ENCODE data around the gene IL27RA. TPM values are rescaled to one million over a fixed set of nuclear protein-coding genes. Genes with fewer than 3 reads are reported as not detected.

Gene IL27RA
- total RNA-seq, 2 experiments from 2014 or later, result 49.8 to 52.0 TPM

DNA sequence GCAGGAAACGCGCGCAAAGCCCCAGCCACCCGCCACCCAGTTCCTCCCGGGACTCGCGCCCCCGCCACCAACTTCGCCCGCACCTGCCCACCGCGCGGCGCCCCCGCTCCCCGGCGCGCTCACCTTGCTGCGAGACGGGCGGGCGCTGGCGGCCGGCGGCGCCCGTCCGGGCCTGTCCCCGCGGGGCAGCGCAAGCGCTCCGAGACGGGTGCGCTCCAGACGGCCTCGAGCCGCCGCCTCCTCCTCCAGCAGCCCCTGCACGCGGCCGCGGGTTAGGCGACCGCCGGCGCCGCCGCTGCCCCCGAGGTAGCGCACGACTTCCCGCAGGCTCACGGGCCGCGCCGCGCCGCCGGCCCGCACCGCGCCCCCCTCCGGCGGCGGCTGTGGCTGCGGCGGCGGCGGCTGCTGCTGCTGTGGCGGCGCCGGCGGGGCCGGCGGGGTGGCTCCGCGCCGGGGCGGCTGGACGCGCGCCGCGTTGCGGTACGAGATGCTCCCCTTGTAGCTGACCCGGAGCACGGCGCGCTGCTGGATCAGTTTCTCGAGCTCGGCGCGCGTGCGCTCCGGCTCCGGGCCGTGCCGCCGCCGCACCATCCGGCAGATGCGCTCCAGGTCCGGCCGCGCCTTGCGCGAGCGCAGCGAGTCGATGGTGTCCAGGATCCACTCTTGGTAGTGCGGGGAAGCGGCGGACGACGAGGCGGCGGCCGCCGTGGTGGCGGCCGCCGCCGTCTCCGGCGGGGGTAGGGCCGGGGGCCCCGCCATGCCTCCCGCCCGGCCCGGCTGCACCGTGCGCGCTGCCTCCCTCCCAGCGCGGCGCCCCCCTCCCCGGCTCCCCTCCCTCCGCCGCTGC lies 58.3 kb downstream of the IL27RA start:
- ChIA-PET CTCF (interaction anchor here (1.3 to 3.6 kb wide), 2 partner anchors 17 to 47 kb away, joined by 6 to 14 read pairs; partner anchors contain the start of genes ASF1B and MISP3), POLR2A (no interaction called here)
- ATAC-seq (peak; percentile 7), DNase-seq (peak; percentile 71)
- Mint-ChIP-seq H3K4me1 (peaks cover 20% of the 10 kb centered on the region), H3K27me3 (no peaks in the 10 kb centered on the region), H3K36me3 (ENCODE audit: low read depth) (peaks cover 30% of the 10 kb centered on the region), H3K4me3 (peak overlapping the region; percentile 81), H3K9me3 (ENCODE audit: low read depth) (peaks cover 9% of the 10 kb centered on the region), H3K27ac (peak overlapping the region; percentile 75)
- intact Hi-C loops (cut with DNase I, micrococcal nuclease), result loop anchor here (1.0 to 5.0 kb wide), 6 partner anchors 9 to 928 kb away; partner anchors contain the start of genes ASF1B (in 1 of the 2), DDX39A (in 1 of the 2) and PRKACA (in 1 of the 2)

DNA sequence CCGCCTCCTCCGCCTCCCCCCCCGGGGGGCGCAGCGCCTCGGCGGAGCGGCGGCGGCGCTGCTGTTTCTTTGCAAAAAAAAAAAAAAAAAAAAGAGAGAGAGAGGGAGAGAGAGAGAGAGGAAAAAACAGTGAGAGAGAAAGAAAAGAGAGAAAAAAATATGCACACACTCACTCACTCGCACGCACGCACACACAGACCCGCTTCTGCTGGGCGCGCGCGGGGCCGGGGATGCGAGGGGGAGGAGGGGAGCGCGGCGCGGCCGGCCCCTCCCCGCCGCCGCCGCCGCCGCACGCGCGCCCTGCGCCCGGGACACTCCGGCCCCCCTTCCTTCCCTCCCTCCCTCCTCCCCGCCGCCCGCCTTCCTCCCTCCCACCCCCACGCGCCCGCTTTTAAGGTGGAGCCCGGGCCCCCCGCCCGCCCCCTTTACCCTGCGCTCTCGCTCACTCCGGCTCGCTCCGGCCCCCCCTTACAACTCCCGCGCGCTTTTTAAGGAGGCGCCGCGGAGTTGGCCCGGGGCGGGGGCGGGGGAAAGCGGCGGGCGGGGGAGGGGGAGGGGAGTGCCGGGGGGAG lies 59.0 kb downstream of the IL27RA start, which contains the start of gene SAMD1:
Gene SAMD1, minus strand, starts transcription at position 243 of the 572 bp plus-strand sequence.
- Mint-ChIP-seq H3K4me3 (peak within 1 kb of the TSS; percentile 81), H3K27me3 (no peaks in the 10 kb centered on the region), H3K4me1 (peaks cover 20% of the 10 kb centered on the region), H3K9me3 (ENCODE audit: low read depth) (peaks cover 9% of the 10 kb centered on the region), H3K36me3 (ENCODE audit: low read depth) (peaks cover 28% of the 10 kb centered on the region), H3K27ac (peak within 1 kb of the TSS; percentile 98)
- peak; percentile 92 for DNase-seq
- peak; percentile 58 for ATAC-seq
- intact Hi-C loops (cut with DNase I, micrococcal nuclease), result loop anchor here (1.0 to 5.0 kb wide), 10 partner anchors 9 to 928 kb away; partner anchors contain the start of genes ASF1B (in 2 of the 2), PRKACA (in 2 of the 2) and DDX39A (in 1 of the 2)
- POLR2A ChIA-PET, result no interaction called here
- CTCF ChIA-PET, result interaction anchor here (1.3 to 1.6 kb wide), 2 partner anchors 46 kb away, joined by 5 to 6 read pairs; partner anchors contain the start of gene ASF1B

DNA sequence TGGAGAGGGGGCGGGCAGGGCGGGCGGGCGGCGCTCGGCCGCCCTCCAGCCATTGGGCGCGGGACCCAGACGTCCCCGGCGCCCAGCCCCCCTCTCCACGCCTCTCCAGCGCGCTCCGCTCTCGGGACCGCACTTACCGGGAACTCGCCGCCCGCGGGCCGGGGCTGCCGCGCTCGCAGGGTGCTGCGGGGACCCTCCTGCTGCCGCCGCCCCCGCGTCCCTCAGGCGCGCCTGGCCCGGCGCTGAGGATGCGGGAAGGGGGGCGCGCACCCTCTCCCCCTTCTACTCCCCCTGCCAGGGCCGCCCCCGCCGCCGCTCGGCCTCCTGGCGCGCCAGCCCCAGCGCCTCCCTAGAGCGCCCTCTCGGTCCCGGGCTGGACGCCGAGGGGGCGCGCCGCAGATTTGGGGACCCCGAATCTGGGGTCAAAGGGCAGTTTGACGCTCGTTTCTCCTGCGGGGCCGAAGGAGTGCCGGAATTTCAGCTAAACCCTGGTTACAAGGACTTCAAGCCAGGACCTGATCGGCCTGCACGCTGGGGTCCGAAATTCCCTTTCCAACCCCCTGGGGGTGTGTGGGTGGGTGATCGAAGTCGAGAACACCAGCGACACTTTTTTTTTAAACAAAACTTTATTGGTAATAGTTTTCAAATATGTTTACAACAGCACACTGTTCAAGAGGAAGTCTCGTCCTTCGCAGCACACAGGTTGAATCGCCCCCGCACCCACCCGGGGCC lies 59.7 kb downstream of the IL27RA start:
- peak overlapping the region; percentile 98 for H3K27ac Mint-ChIP-seq
- peak overlapping the region; percentile 81 for H3K4me3 Mint-ChIP-seq
- intact Hi-C loops (cut with DNase I, micrococcal nuclease), result loop anchor here (1.0 to 5.0 kb wide), 10 partner anchors 10 to 929 kb away; partner anchors contain the start of genes ASF1B (in 2 of the 2), PRKACA (in 2 of the 2) and DDX39A (in 1 of the 2)
- peak; percentile 75 for ATAC-seq
- CTCF ChIA-PET, result interaction anchor here (0.6 to 1.6 kb wide), 7 partner anchors 9 to 343 kb away, joined by 3 to 5 read pairs (median 4); partner anchors contain the start of genes ASF1B and PRKACA
- H3K9me3 Mint-ChIP-seq (ENCODE audit: low read depth), result peaks cover 9% of the 10 kb centered on the region
- peaks cover 20% of the 10 kb centered on the region for H3K4me1 Mint-ChIP-seq
- H3K27me3 Mint-ChIP-seq, result no peaks in the 10 kb centered on the region
- POLR2A ChIA-PET, result no interaction called here
- H3K36me3 Mint-ChIP-seq (ENCODE audit: low read depth), result peaks cover 28% of the 10 kb centered on the region
- DNase-seq, result peak; percentile 76

DNA sequence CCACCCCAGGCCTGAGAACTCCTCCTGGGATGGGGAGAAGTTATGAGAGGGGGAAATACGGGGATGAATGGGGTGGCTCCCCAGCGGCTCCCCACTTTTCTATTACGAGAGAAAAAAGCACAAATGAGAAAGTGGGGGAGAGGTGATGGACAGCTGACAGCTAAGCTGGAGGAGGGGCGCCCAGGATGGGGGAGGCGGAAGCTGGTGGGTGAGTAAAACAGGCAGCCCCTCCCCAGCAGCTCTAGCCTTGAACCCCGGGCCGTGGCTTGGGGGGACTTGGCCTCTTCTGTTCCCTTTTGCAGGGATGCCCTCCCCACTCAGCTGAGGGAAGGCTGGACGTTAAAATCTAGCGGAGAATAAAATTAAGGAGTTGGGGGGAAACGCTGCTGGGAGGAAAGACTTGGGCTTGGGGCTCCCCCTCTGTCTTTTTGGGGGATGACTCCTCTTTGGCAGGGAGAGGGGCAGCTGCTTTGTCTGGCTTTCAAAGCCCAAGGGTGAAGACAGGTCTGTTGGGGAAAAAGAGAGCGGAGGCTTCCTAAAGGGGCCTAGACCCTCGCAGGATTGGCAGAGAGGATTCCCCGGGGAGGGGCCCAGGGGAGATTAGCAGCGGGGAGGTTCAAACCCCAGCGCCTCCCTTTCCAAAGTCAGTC lies 60.4 kb downstream of the IL27RA start:
- Mint-ChIP-seq H3K27ac (peak overlapping the region; percentile 98), H3K36me3 (ENCODE audit: low read depth) (peaks cover 32% of the 10 kb centered on the region), H3K4me3 (peak overlapping the region; percentile 81), H3K4me1 (peaks cover 20% of the 10 kb centered on the region), H3K27me3 (no peaks in the 10 kb centered on the region), H3K9me3 (ENCODE audit: low read depth) (peaks cover 9% of the 10 kb centered on the region)
- CTCF ChIA-PET, result interaction anchor here (0.6 to 1.6 kb wide), 8 partner anchors 10 to 344 kb away, joined by 3 to 5 read pairs (median 4); partner anchors contain the start of genes ASF1B and PRKACA
- POLR2A ChIA-PET, result no interaction called here
- DNase-seq (peak; percentile 76), ATAC-seq (peak; percentile 7)
- intact Hi-C loops (cut with DNase I, micrococcal nuclease), result loop anchor here (1.0 to 5.0 kb wide), 10 partner anchors 11 to 930 kb away; partner anchors contain the start of genes ASF1B (in 2 of the 2), PRKACA (in 2 of the 2) and DDX39A (in 1 of the 2)

DNA sequence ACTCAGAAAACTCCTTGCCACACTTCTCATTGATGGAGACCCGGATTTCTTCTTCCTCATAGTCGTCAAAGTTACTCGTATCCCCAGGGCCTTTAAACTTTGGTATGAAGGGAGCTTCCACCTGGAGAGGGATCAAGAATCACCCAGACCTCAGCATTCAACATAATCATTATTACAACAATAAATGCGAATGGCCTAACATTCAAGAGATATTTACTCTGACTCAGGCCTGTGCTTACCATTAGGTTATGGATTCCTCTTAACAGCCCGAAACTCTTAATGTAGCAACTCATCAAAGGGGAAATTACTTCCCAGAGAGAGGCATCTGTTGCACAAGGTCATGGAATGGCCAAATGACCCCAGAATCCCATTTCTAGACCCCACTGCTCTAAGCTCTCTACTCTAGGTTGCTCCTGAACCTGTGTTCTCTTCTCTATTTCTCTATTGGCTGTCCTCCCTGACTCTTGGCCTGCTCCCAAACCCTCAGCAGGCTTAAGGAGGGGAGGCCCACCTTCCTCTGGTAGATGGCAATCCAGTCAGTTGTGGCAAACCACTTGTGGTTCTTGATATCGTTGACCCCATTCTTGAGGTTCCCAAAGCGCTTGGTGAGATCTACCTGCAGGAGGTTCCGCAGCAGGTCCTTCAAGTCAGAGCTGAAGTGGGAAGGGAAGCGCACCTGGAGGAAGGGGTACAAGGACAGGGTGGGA lies 61.7 kb downstream of the IL27RA start:
- Mint-ChIP-seq H3K4me1 (peaks cover 17% of the 10 kb centered on the region), H3K36me3 (ENCODE audit: low read depth) (peaks cover 26% of the 10 kb centered on the region), H3K27ac (no peak overlapping the region), H3K4me3 (no peak overlapping the region), H3K9me3 (ENCODE audit: low read depth) (peaks cover 9% of the 10 kb centered on the region), H3K27me3 (no peaks in the 10 kb centered on the region)
- POLR2A ChIA-PET, result no interaction called here
- ATAC-seq (no peak), DNase-seq (no peak)
- CTCF ChIA-PET, result interaction anchor here (0.8 to 1.5 kb wide), 4 partner anchors 15 to 100 kb away, joined by 4 to 8 read pairs (median 5); no protein-coding TSS in a partner anchor
- intact Hi-C loops (cut with DNase I, micrococcal nuclease), result loop anchor here (5.0 kb wide), 2 partner anchors 44 to 931 kb away; partner anchors contain the start of gene ASF1B (in 1 of the 2)

DNA sequence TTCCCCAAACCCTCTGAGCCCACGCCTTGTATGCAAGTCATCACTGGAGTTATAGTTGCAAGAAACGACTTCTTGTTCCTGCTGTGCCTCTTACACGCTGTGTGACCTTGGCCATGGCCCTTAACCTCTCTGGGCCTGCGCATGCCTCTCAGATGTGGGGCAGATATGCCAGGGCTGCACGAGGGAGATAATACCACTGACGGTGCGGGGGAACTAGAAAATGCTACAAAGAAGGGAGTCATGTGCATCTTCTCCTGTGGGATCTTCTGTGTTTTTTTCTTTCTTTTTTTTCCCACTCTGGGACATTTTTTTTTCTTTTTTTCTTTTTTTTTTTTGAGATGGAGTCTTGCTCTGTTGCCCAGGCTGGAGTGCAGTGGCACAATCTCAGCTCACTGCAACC lies 63.3 kb downstream of the IL27RA start:
- Mint-ChIP-seq H3K4me3 (no peak overlapping the region), H3K9me3 (ENCODE audit: low read depth) (peaks cover 9% of the 10 kb centered on the region), H3K27ac (peak overlapping the region; percentile 47), H3K4me1 (peaks cover 10% of the 10 kb centered on the region), H3K36me3 (ENCODE audit: low read depth) (peaks cover 16% of the 10 kb centered on the region), H3K27me3 (no peaks in the 10 kb centered on the region)
- ATAC-seq, result no peak
- ChIA-PET CTCF (interaction anchor here (0.8 to 1.5 kb wide), 5 partner anchors 14 to 215 kb away, joined by 3 to 5 read pairs (median 4); partner anchors contain the start of gene ASF1B), POLR2A (no interaction called here)
- no peak for DNase-seq
- intact Hi-C loops (cut with DNase I, micrococcal nuclease), result loop anchor here (5.0 kb wide), 2 partner anchors 42 to 933 kb away; partner anchors contain the start of gene ASF1B (in 1 of the 2)

DNA sequence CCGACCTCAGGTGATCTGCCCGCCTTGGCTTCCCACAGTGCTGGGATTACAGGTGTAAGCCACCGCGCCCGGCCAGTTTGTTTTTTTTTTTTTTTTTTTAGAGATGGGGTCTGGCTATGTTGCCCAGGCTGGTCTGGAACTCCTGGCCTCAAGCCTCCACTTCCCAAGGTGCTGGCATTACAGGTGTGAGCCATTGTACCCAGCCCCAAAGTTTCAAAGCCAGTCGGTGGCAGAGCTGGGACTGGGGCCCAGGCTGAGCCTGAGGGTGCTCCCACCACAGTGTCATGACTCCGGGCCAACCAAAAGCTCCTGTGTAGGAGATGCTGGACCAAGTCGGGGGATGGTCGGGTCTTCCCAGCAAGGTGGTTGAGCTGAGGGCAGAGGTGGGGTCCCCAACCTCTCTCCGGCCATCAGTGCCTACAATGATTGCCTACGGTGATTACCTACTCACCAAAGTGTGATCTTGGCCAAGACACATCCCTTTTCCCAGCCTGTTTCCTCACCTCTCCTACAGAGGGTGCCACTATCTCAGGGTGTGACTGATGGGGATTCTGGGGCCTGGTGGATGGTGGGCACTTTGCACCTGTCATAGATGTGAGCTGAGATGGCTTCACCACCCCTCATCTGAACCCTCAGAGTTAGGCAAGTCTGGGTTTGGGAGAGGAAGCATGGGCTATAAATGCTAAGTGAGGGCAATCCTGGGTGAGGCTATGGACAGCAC lies 64.9 kb downstream of the IL27RA start:
- CTCF ChIA-PET, result interaction anchor here (0.6 to 1.1 kb wide), 4 partner anchors 15 to 388 kb away, joined by 3 read pairs; no protein-coding TSS in a partner anchor
- POLR2A ChIA-PET, result no interaction called here
- no peak for DNase-seq
- intact Hi-C loops (cut with DNase I, micrococcal nuclease), result no loop called here
- Mint-ChIP-seq H3K27ac (no peak overlapping the region), H3K4me3 (no peak overlapping the region), H3K9me3 (ENCODE audit: low read depth) (peaks cover 9% of the 10 kb centered on the region), H3K27me3 (no peaks in the 10 kb centered on the region), H3K36me3 (ENCODE audit: low read depth) (peaks cover 19% of the 10 kb centered on the region), H3K4me1 (peaks cover 10% of the 10 kb centered on the region)
- ATAC-seq, result no peak

DNA sequence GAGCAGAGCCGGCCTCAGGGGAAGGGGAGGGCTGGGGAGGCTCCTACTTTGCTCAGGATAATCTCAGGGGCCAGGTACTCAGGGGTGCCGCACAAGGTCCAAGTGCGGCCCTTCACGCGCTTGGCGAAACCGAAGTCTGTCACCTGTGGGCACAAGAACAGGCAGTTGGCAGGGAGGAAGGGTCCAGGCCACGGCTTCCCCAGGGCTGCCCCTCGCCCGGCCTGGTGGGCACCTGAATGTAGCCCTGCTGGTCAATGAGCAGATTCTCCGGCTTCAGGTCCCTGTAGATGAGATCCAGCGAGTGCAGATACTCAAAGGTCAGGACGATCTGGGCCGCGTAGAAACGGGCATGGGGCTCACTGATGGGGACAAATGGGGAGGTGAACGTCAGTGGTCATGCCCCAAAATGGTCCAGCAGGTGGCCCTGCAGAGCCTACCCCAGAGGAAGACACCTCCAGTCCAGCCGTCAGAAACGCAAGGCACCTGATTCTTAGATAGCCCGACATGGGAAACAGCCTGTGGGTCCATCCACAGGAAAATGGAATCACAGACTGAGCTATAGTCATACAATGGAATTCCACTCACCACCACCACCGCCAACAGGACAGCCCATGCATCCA lies 66.1 kb downstream of the IL27RA start:
- Mint-ChIP-seq H3K4me1 (peaks cover 3% of the 10 kb centered on the region), H3K27me3 (no peaks in the 10 kb centered on the region), H3K9me3 (ENCODE audit: low read depth) (peaks cover 9% of the 10 kb centered on the region), H3K27ac (no peak overlapping the region), H3K4me3 (no peak overlapping the region), H3K36me3 (ENCODE audit: low read depth) (peaks cover 15% of the 10 kb centered on the region)
- CTCF ChIA-PET, result no interaction called here
- intact Hi-C loops (cut with DNase I, micrococcal nuclease), result no loop called here
- POLR2A ChIA-PET, result no interaction called here
- no peak for DNase-seq
- no peak for ATAC-seq

DNA sequence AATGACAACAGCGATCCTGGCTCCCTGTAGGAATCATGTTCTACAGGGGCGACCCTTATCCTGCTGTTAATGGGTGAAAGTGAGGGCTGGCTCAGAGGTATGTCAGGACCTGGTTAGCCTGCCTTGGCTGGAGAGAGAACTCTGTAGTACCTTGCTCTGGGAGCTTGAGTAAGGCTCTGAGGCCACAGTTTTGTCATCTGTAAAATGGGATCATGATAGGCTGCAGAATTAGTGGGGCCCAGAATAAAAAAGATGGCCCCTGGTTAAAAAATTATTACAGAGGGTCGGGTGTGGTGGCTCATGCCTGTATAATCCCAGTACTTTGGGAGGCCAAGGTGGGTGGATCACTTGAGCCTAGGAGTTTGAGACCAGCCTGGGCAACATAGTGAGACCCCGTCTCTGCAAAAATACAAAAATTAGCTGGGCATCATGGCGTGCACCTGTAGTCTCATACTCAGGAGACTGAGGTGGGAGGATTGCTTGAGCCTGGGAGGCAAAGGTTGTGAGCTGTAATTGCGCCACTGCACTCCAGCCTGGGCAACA lies 69.5 kb downstream of the IL27RA start:
- intact Hi-C loops (cut with DNase I, micrococcal nuclease), result no loop called here
- H3K27ac Mint-ChIP-seq, result no peak overlapping the region
- POLR2A ChIA-PET, result no interaction called here

More for the DNA sequence above, 69.5 kb downstream of the IL27RA start:
- H3K9me3 Mint-ChIP-seq (ENCODE audit: low read depth), result no peaks in the 10 kb centered on the region
- CTCF ChIA-PET, result interaction anchor here (0.6 to 1.9 kb wide), 2 partner anchors 15 to 24 kb away, joined by 3 to 5 read pairs; no protein-coding TSS in a partner anchor
- H3K4me3 Mint-ChIP-seq, result no peak overlapping the region
- DNase-seq, result no peak
- peaks cover 15% of the 10 kb centered on the region for H3K36me3 Mint-ChIP-seq (ENCODE audit: low read depth)
- no peaks in the 10 kb centered on the region for H3K27me3 Mint-ChIP-seq
- H3K4me1 Mint-ChIP-seq, result no peaks in the 10 kb centered on the region
- no peak for ATAC-seq
